OCI-LY3 (cell line): Measurements from ENCODE around the gene PHACTR2.

Source experiments
- H2AFZ ChIP-seq: fragments of 200-600, 300-600 bp; shearing (Covaris generic); 2 replicates; pipeline ENCODE4 v1.6.0; 2014; ENCODE audit warnings: antibody characterized with exemption, low read depth, low read length
- H3K27ac ChIP-seq: fragments of 200-600, 300-600 bp; sonication (generic); 2 replicates; pipeline ENCODE4 v1.5.1; 2014; ENCODE audit warnings: mild to moderate bottlenecking, low read length, moderate library complexity, mixed read lengths
- H3K27me3 ChIP-seq: fragments of 200-600, 300-600 bp; sonication (generic); 2 replicates; pipeline ENCODE4 v1.6.1; 2014; ENCODE audit warnings: low read depth, low read length, mixed read lengths
- H3K36me3 ChIP-seq: fragments of 200-600, 300-600 bp; sonication (generic); replicated peaks from 2 replicates; pipeline ENCODE3; 2014; ENCODE audit warnings: low read depth, low read length, mixed read lengths
- H3K4me1 ChIP-seq: fragments of 300-600, 200-600 bp; sonication (generic); 2 replicates; pipeline ENCODE4 v1.6.1; 2014; ENCODE audit warnings: low read length, mixed read lengths
- H3K4me2 ChIP-seq: fragments of 200-600, 300-600 bp; sonication (generic); 2 replicates; pipeline ENCODE4 v1.6.1; 2014; ENCODE audit warnings: low read length, mixed read lengths
- H3K4me3 ChIP-seq: fragments of 300-600, 200-600 bp; sonication (generic); 2 replicates; pipeline ENCODE4 v1.5.1; 2014; ENCODE audit warnings: antibody characterized with exemption, mild to moderate bottlenecking, low read length, moderate library complexity
- H3K79me2 ChIP-seq: fragments of 300-600, 200-600 bp; shearing (Covaris generic); 2 replicates; pipeline ENCODE4 v1.6.1; 2014; ENCODE audit warnings: mild to moderate bottlenecking, low read length, mixed read lengths
- H3K9ac ChIP-seq: fragments of 300-600, 200-600 bp; shearing (Covaris generic); 2 replicates; pipeline ENCODE4 v1.6.0; 2014; ENCODE audit warnings: mild to moderate bottlenecking, low read length, moderate library complexity
- H3K9me3 ChIP-seq: fragments of 200-600, 300-600 bp; shearing (Covaris generic); 2 replicates; pipeline ENCODE4 v1.6.1; 2014; ENCODE audit warnings: low read length, mixed read lengths; ENCODE audit not compliant: insufficient read depth
- H4K20me1 ChIP-seq: fragments of 200-600, 300-600 bp; sonication (generic); 2 replicates; pipeline ENCODE4 v1.6.1; 2016; ENCODE audit warnings: low read length, mixed read lengths; ENCODE audit not compliant: insufficient read depth
- CTCF ChIP-seq: fragments of 200-600, 300-600 bp; sonication (generic); IDR thresholded peaks from 2 replicates; pipeline ENCODE4 v1.5.1; 2014; ENCODE audit warnings: antibody characterized with exemption, low read length, low read depth
- EZH2phosphoT487 ChIP-seq: fragments of 200-600 bp; shearing (Covaris generic); IDR thresholded peaks from 2 replicates; pipeline ENCODE4 v1.6.1; 2018; ENCODE audit warnings: antibody characterized with exemption, mixed run types, low read depth

PHACTR2 gene

GRCh38 chr6:143695969-143696663 is 18.4 kb downstream of the PHACTR2 start:
- Histone ChIP-seq H3K9me3 (no peaks in the 10 kb centered on the region), H3K4me3 (no peak overlapping the region), H3K4me1 (peaks cover 20% of the 10 kb centered on the region), H3K27ac (no peak overlapping the region), H3K9ac (no peak overlapping the region), H3K4me2 (no peak overlapping the region), H4K20me1 (peaks cover 13% of the 10 kb centered on the region), H3K36me3 (no peaks in the 10 kb centered on the region), H3K79me2 (peaks cover 8% of the 10 kb centered on the region), H2AFZ (no peak overlapping the region), H3K27me3 (no peaks in the 10 kb centered on the region)
- no peak for TF ChIP-seq EZH2phosphoT487
- TF ChIP-seq CTCF, result no peak

DNA sequence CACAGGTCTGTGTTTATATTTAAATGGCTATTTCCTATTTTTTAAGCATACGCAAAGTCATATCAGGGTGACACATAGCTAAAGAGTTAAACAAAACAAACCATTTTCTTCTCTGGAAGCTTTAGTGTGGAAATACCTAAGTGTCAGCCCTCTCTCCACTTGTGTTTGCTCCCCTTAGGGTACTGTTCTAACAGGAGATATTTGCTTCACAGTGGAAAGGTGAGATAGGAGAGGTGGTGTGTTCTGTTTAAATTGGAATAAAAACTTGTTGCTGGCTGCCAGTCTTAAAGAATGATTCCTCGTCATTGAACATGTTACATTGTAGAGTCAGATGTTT is 18.9 kb downstream of the PHACTR2 start:
- Histone ChIP-seq H3K27me3 (no peaks in the 10 kb centered on the region), H3K4me3 (no peak overlapping the region)

GRCh38 chr6:143697076-143697800 is 19.5 kb downstream of the PHACTR2 start:
- H3K79me2 ChIP-seq, result peaks cover 8% of the 10 kb centered on the region
- TF ChIP-seq CTCF (no peak), EZH2phosphoT487 (no peak)

More for the DNA sequence above, 18.9 kb downstream of the PHACTR2 start:
- H3K9ac ChIP-seq, result no peak overlapping the region
- no peak overlapping the region for H3K4me2 ChIP-seq
- H3K36me3 ChIP-seq, result no peaks in the 10 kb centered on the region
- no peak overlapping the region for H3K27ac ChIP-seq
- H4K20me1 ChIP-seq, result peaks cover 13% of the 10 kb centered on the region
- no peaks in the 10 kb centered on the region for H3K9me3 ChIP-seq
- H3K4me1 ChIP-seq, result peaks cover 20% of the 10 kb centered on the region
- peaks cover 8% of the 10 kb centered on the region for H3K79me2 ChIP-seq
- H2AFZ ChIP-seq, result no peak overlapping the region
- TF ChIP-seq EZH2phosphoT487, result no peak
- no peak for TF ChIP-seq CTCF

GRCh38 chr6:143698329-143698728 is 20.6 kb downstream of the PHACTR2 start:
- no peak overlapping the region for H3K27ac ChIP-seq
- no peak overlapping the region for H3K9ac ChIP-seq
- H3K4me3 ChIP-seq, result no peak overlapping the region
- peaks cover 13% of the 10 kb centered on the region for H4K20me1 ChIP-seq
- H3K79me2 ChIP-seq, result peaks cover 8% of the 10 kb centered on the region
- H2AFZ ChIP-seq, result no peak overlapping the region
- H3K4me1 ChIP-seq, result peaks cover 20% of the 10 kb centered on the region
- H3K9me3 ChIP-seq, result no peaks in the 10 kb centered on the region
- H3K27me3 ChIP-seq, result no peaks in the 10 kb centered on the region
- H3K36me3 ChIP-seq, result no peaks in the 10 kb centered on the region
- H3K4me2 ChIP-seq, result no peak overlapping the region
- TF ChIP-seq EZH2phosphoT487, result no peak
- TF ChIP-seq CTCF, result no peak

More at GRCh38 chr6:143697076-143697800, 19.5 kb downstream of the PHACTR2 start:
- H3K4me2 ChIP-seq, result no peak overlapping the region
- no peak overlapping the region for H3K4me3 ChIP-seq
- no peak overlapping the region for H3K27ac ChIP-seq
- no peak overlapping the region for H2AFZ ChIP-seq
- no peak overlapping the region for H3K9ac ChIP-seq
- no peaks in the 10 kb centered on the region for H3K9me3 ChIP-seq
- H3K4me1 ChIP-seq, result peaks cover 20% of the 10 kb centered on the region
- H3K27me3 ChIP-seq, result no peaks in the 10 kb centered on the region
- H3K36me3 ChIP-seq, result no peaks in the 10 kb centered on the region
- peaks cover 13% of the 10 kb centered on the region for H4K20me1 ChIP-seq
